HUES48 (cell line): ENCODE data around the gene LIG1.
A peak's percentile ranks its signal among the peaks of the same experiment; 100 is the strongest.

Source experiments
- H3K27ac ChIP-seq: one replicate; pipeline ENCODE4 v1.7.0; 2013; ENCODE audit warnings: low read depth, low read length, inconsistent platforms
- H3K27me3 ChIP-seq: 2 replicates; pipeline ENCODE4 v1.6.1; 2013; ENCODE audit warnings: mild to moderate bottlenecking, low read length; ENCODE audit not compliant: control insufficient read depth, insufficient read depth
- H3K36me3 ChIP-seq: 2 replicates; pipeline ENCODE4 v1.6.1; 2013; ENCODE audit warnings: low read length; ENCODE audit not compliant: control insufficient read depth, insufficient read depth
- H3K4me1 ChIP-seq: 2 replicates; pipeline ENCODE4 v1.6.1; 2013; ENCODE audit warnings: mild to moderate bottlenecking, low read length; ENCODE audit not compliant: control insufficient read depth, insufficient read depth
- H3K4me3 ChIP-seq: 2 replicates; pipeline ENCODE4 v1.5.1; 2013; ENCODE audit warnings: mild to moderate bottlenecking, low read depth, low read length
- H3K9ac ChIP-seq: 2 replicates; pipeline ENCODE4 v1.6.1; 2013; ENCODE audit warnings: mild to moderate bottlenecking, low read depth, low read length, moderate library complexity
- H3K9me3 ChIP-seq: 2 replicates; pipeline ENCODE4 v1.6.1; 2013; ENCODE audit warnings: low read length; ENCODE audit not compliant: control insufficient read depth, insufficient read depth

The LIG1 gene

GRCh38 chr19:48194844-48195830 lies 25.0 kb upstream of the LIG1 start:
- Histone ChIP-seq H3K27me3 (no peaks in the 10 kb centered on the region), H3K36me3 (no peaks in the 10 kb centered on the region), H3K9me3 (no peaks in the 10 kb centered on the region), H3K9ac (no peak overlapping the region), H3K4me3 (no peak overlapping the region), H3K4me1 (peaks cover 1% of the 10 kb centered on the region; the same call in 1 of the 2 replicates), H3K27ac (no peak overlapping the region)

GRCh38 chr19:48194041-48194843 lies 24.1 kb upstream of the LIG1 start:
- Histone ChIP-seq H3K36me3 (no peaks in the 10 kb centered on the region), H3K27ac (no peak overlapping the region), H3K9ac (no peak overlapping the region), H3K27me3 (no peaks in the 10 kb centered on the region), H3K9me3 (no peaks in the 10 kb centered on the region), H3K4me1 (peaks cover 3% of the 10 kb centered on the region; the same call in 1 of the 2 replicates), H3K4me3 (no peak overlapping the region)

DNA sequence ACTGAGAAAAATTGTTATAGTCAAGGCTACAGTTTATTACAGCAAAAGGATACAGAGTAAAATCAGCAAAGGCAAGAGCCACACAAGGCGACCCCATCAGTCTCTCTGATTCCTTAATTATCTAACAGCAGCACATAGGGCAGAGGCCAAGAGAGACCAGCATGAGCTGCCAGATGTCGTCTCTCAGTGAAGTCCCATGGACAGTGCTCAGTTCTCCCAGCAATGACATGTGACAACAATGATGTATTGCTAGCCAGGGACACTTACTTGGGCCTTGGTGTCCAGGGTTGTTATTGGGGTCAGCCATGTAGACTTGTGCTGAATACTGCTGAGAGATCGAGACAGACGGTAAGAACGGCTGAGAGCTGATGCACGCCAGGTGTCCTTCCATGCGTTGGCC lies 22.6 kb upstream of the LIG1 start:
- Histone ChIP-seq H3K9ac (no peak overlapping the region), H3K36me3 (no peaks in the 10 kb centered on the region; the same call in 1 of the 2 replicates), H3K4me1 (peaks cover 3% of the 10 kb centered on the region; the same call in 1 of the 2 replicates), H3K27me3 (no peaks in the 10 kb centered on the region), H3K27ac (no peak overlapping the region), H3K9me3 (no peaks in the 10 kb centered on the region), H3K4me3 (no peak overlapping the region)

DNA sequence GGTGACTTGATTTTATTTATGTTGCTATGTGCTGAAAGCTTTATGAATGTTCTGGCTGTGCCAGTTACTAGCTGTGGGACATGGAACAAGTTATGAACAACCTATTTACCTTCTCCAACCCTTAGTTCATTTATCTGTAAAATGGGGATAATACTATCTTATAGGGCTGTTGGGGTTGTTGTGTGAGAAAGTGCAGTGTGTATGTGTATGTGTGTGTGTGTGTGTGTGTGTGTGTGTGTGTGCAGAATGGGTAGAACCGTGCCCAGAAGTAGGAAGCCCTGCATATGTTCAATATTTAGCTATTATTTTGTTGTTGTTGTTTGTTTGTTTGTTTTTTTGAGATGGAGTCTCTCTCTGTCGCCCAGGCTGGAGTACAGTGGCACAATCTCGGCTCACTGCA lies 20.7 kb upstream of the LIG1 start:
- H3K36me3 ChIP-seq: no peaks in the 10 kb centered on the region; the same call in 1 of the 2 replicates
- peaks cover 3% of the 10 kb centered on the region; the same call in 1 of the 2 replicates for H3K4me1 ChIP-seq
- H3K27me3 ChIP-seq: no peaks in the 10 kb centered on the region
- H3K9ac ChIP-seq: no peak overlapping the region
- H3K9me3 ChIP-seq: no peaks in the 10 kb centered on the region
- H3K27ac ChIP-seq: no peak overlapping the region
- H3K4me3 ChIP-seq: no peak overlapping the region

DNA sequence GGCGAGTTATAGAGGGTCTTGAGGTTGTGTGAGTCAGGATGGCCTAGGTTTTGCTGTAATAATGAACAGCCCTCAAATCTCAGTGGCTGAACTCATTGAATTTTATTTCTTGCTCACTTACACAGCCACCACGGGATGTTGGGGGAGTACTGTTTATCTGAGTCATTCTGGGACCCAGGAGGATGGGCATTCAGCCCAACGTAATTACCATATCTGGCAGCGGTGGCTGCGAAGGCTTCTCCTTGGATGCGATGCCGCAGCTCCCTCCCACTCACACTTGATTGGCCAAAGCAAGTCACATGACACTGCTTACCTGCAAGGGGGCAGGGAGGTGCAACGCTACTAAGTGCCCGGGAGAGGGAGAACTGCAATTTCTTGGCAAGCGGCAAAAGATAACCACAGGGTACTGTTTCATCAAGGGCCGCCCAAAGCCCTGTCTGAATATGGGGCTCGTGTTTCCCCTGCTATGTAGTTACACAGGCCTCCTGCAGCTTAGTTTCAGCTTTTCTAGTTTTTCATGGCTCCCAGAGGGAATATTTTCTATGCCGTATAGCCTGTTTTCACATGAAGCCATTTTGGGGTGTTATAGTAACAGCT lies 20.2 kb upstream of the LIG1 start:
- H3K9me3 ChIP-seq: no peaks in the 10 kb centered on the region
- H3K4me1 ChIP-seq: peaks cover 3% of the 10 kb centered on the region; the same call in 1 of the 2 replicates
- H3K27ac ChIP-seq: peak overlapping the region; percentile 52
- H3K9ac ChIP-seq: no peak overlapping the region
- H3K27me3 ChIP-seq: no peaks in the 10 kb centered on the region
- H3K36me3 ChIP-seq: no peaks in the 10 kb centered on the region; the same call in 1 of the 2 replicates
- H3K4me3 ChIP-seq: peak overlapping the region; percentile 28; the same call in 1 of the 2 replicates

- H3K4me3 ChIP-seq: no peak overlapping the region
Measured at GRCh38 chr19:48186541-48186991, 16.4 kb upstream of the LIG1 start.

DNA sequence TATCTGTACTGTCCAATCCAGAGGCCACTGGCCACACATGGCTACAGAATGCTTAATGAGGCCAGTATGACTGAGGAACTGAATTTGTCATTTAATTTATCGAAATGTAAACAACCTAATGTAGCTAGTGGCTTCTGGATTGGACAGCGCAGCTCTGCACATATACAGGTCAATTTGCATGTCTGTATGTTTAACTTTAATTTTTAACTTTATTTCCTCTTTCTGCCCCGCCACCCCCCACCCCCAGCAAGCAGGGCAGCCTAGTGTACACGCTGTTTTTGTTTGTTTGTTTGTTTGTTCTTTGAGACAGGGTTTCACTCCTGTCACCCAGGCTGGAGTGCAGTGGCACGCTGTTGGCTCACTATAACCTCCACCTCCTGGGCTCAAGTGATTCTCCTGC lies 15.9 kb upstream of the LIG1 start:
- H3K4me1 ChIP-seq: peaks cover 3% of the 10 kb centered on the region; the same call in 1 of the 2 replicates
- H3K4me3 ChIP-seq: no peak overlapping the region
- H3K27ac ChIP-seq: no peak overlapping the region
- H3K9ac ChIP-seq: no peak overlapping the region
- no peaks in the 10 kb centered on the region for H3K27me3 ChIP-seq
- peaks cover 12% of the 10 kb centered on the region for H3K9me3 ChIP-seq
- no peaks in the 10 kb centered on the region; the same call in 1 of the 2 replicates for H3K36me3 ChIP-seq

More at GRCh38 chr19:48186541-48186991, 16.4 kb upstream of the LIG1 start:
- Histone ChIP-seq H3K9me3 (peaks cover 8% of the 10 kb centered on the region), H3K9ac (no peak overlapping the region), H3K27me3 (no peaks in the 10 kb centered on the region), H3K36me3 (no peaks in the 10 kb centered on the region; the same call in 1 of the 2 replicates), H3K27ac (no peak overlapping the region), H3K4me1 (peaks cover 3% of the 10 kb centered on the region; the same call in 1 of the 2 replicates)

GRCh38 chr19:48183356-48183755 lies 13.2 kb upstream of the LIG1 start:
- H3K36me3 ChIP-seq: no peaks in the 10 kb centered on the region; the same call in 1 of the 2 replicates

GRCh38 chr19:48182434-48182833 lies 12.3 kb upstream of the LIG1 start:
- Histone ChIP-seq H3K27me3 (no peaks in the 10 kb centered on the region), H3K36me3 (no peaks in the 10 kb centered on the region), H3K4me3 (no peak overlapping the region), H3K9me3 (peaks cover 12% of the 10 kb centered on the region), H3K9ac (no peak overlapping the region), H3K27ac (no peak overlapping the region), H3K4me1 (no peaks in the 10 kb centered on the region)

More at GRCh38 chr19:48183356-48183755, 13.2 kb upstream of the LIG1 start:
- H3K27me3 ChIP-seq: no peaks in the 10 kb centered on the region
- H3K27ac ChIP-seq: no peak overlapping the region
- H3K4me1 ChIP-seq: no peaks in the 10 kb centered on the region
- no peak overlapping the region for H3K4me3 ChIP-seq
- H3K9ac ChIP-seq: no peak overlapping the region
- H3K9me3 ChIP-seq: peaks cover 12% of the 10 kb centered on the region

- Histone ChIP-seq H3K9me3 (peaks cover 12% of the 10 kb centered on the region), H3K27ac (no peak overlapping the region), H3K4me3 (no peak overlapping the region), H3K27me3 (no peaks in the 10 kb centered on the region), H3K9ac (no peak overlapping the region), H3K36me3 (no peaks in the 10 kb centered on the region), H3K4me1 (no peaks in the 10 kb centered on the region)
Measured at GRCh38 chr19:48181505-48181904, 11.4 kb upstream of the LIG1 start.
